PC-3 (cell line): ENCODE data around the gene ZYX. TPM values are rescaled to one million over a fixed set of nuclear protein-coding genes. Genes with fewer than 3 reads are reported as not detected.

Experiments used
- ATAC-seq: fragments of 200-7000 bp; cut with Tn5 transposase; 2 replicates; pipeline ENCODE4 v1.9.1; 2020; ENCODE audit warnings: mild to moderate bottlenecking, moderate library complexity
- BruUV-seq: library from RNA; stranded (reverse); fragments of 400-500 nt; replicated peaks from 2 replicates; lab custom pipeline; 2021; lab: Mats Ljungman, UMichigan
- CTCF ChIA-PET: fragments of 300-600 bp; sonication (Branson Sonifier 250); formaldehyde crosslinking; loops from one replicate; lab custom pipeline; 2022; ENCODE audit warnings: antibody characterized with exemption; lab: Charles Lee
- POLR2A ChIA-PET: fragments of 300-600 bp; sonication (Branson Sonifier 250); formaldehyde crosslinking; loops from one replicate; lab custom pipeline; 2022; ENCODE audit warnings: antibody characterized with exemption; ENCODE audit not compliant: unreplicated experiment; lab: Charles Lee
- DNase-seq: peaks from one replicate; pipeline ENCODE4 v3.0.0-alpha.2; 2015
- H2AFZ ChIP-seq: fragments of 300-600 bp; sonication (generic); 2 replicates; pipeline ENCODE4 v1.6.0; 2016; ENCODE audit warnings: antibody characterized with exemption, low read length
- H3F3A ChIP-seq: fragments of 300-600 bp; sonication (generic); one replicate; pipeline ENCODE4 v1.6.0; 2017; ENCODE audit warnings: antibody characterized with exemption, low read length, control low read depth, mild to moderate bottlenecking; ENCODE audit not compliant: unreplicated experiment
- H3K27ac ChIP-seq: fragments of 300-600 bp; sonication (generic); 2 replicates; pipeline ENCODE4 v1.5.1; 2016; ENCODE audit warnings: mild to moderate bottlenecking, low read length
- H3K27me3 ChIP-seq: fragments of 300-600 bp; sonication (generic); 2 replicates; pipeline ENCODE4 v1.6.1; 2016; ENCODE audit warnings: low read length, mixed read lengths
- H3K36me3 ChIP-seq: fragments of 300-600 bp; sonication (generic); 2 replicates; pipeline ENCODE4 v1.6.1; 2016; ENCODE audit warnings: low read depth, mixed run types, low read length, mixed read lengths
- H3K4me1 ChIP-seq: fragments of 300-600 bp; sonication (generic); 2 replicates; pipeline ENCODE4 v1.5.1; 2016; ENCODE audit warnings: low read length; ENCODE audit not compliant: insufficient read depth
- H3K4me2 ChIP-seq: fragments of 300-600 bp; sonication (generic); 2 replicates; pipeline ENCODE4 v1.6.0; 2016; ENCODE audit warnings: low read length
- H3K4me3 ChIP-seq: fragments of 300-600 bp; sonication (generic); 2 replicates; pipeline ENCODE4 v1.5.1; 2016; ENCODE audit warnings: mild to moderate bottlenecking, low read length, mixed read lengths
- H3K79me2 ChIP-seq: fragments of 300-600 bp; sonication (generic); 2 replicates; pipeline ENCODE4 v1.6.1; 2017; ENCODE audit warnings: low read length, mixed read lengths
- H3K9ac ChIP-seq: fragments of 300-600 bp; sonication (generic); 2 replicates; pipeline ENCODE4 v1.6.0; 2016; ENCODE audit warnings: mild to moderate bottlenecking, low read length
- H3K9me2 ChIP-seq: fragments of 300-600 bp; sonication (generic); replicated peaks from 2 replicates; pipeline ENCODE4 v1.6.1; 2016; ENCODE audit warnings: mixed run types, low read length, mixed read lengths
- H3K9me3 ChIP-seq: fragments of 300-600 bp; sonication (generic); 2 replicates; pipeline ENCODE4 v1.6.1; 2016; ENCODE audit warnings: low read length, mixed read lengths
- H4K20me1 ChIP-seq: fragments of 300-600 bp; sonication (generic); 2 replicates; pipeline ENCODE4 v1.6.1; 2016; ENCODE audit warnings: low read length, mixed read lengths
- CTCF ChIP-seq: fragments of 300-600 bp; sonication (generic); conservative IDR thresholded peaks from 2 replicates; pipeline ENCODE4 v1.5.1; 2017; ENCODE audit warnings: antibody characterized with exemption, low read depth, mild to moderate bottlenecking, low read length
- EZH2 ChIP-seq: fragments of 300-600 bp; sonication (generic); IDR thresholded peaks from one replicate; pipeline ENCODE4 v1.6.1; 2017; ENCODE audit warnings: antibody characterized with exemption, mild to moderate bottlenecking, low read length; ENCODE audit not compliant: unreplicated experiment
- EZH2phosphoT487 ChIP-seq: fragments of 300-600 bp; sonication (generic); IDR thresholded peaks from 2 replicates; pipeline ENCODE4 v1.6.1; 2018; ENCODE audit warnings: mild to moderate bottlenecking, antibody characterized with exemption, low read length, borderline replicate concordance
- intact Hi-C: fragments of 100-400 bp; cut with micrococcal nuclease; formaldehyde crosslinking; loops from 2 replicates; pipeline ENCODE4 v1.9.0; 2023
- total RNA-seq: library from RNA; depleted of rRNA; stranded (reverse); fragments of >200 nt; gene quantifications from 2 replicates; pipeline ENCODE4 v1.2.3, GENCODE V29; 2014

Gene ZYX
- total RNA-seq, 1 experiment from 2014 or later: 108 TPM

DNA sequence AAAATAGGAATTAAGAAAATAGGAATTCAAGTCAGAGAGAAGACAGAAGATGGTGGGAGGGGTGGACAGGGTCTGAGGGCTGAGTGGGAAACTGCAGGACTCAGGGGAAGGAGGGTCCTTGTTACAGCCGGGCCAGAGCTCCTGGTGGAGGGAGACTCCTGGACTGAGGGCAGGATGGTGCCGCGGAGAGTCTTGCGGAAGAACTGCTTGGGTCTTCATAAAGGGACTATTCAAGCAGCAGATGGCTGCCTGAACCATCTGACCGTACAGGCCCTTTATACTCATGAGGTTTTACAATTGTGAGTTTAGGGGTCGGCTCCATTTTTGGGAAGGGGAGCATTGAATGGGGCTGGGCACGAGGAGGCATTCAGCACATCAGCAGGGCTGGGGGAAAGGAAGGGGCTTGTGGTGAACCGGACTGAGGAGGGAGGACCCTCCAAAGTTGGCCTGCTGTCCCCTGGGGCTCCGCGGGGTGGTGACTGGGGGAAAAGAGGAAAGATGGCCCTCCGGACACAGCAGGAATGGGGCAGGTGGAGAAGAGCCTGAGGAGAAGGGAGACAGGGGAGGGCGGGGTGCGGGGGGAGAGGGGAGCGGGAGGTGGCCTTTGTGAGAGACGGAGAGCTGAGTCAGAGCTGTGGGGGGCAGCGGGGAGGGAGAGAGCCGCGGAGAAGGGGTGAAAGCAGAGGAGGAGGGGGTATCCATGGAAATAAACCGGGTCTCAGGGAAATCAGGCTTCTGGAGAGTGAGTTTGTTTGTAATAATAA lies 20.2 kb upstream of the ZYX start:
- Histone ChIP-seq H3K27me3 (peaks cover 9% of the 10 kb centered on the region), H2AFZ (peak overlapping the region; percentile 82; the same call in 1 of the 2 replicates), H3K9me3 (no peaks in the 10 kb centered on the region), H3K36me3 (no peaks in the 10 kb centered on the region), H3K9ac (no peak overlapping the region), H3K9me2 (no peaks in the 10 kb centered on the region), H3F3A (no peaks in the 10 kb centered on the region), H3K79me2 (no peaks in the 10 kb centered on the region), H3K4me3 (peak overlapping the region; percentile 82), H3K4me1 (no peaks in the 10 kb centered on the region; the same call in 1 of the 2 replicates), H4K20me1 (no peaks in the 10 kb centered on the region), H3K4me2 (peak overlapping the region; percentile 95), H3K27ac (no peak overlapping the region)
- BruUV-seq: TSS peak; percentile 8
- POLR2A ChIA-PET: no interaction called here
- peak; percentile 18 for ATAC-seq
- TF ChIP-seq EZH2phosphoT487 (no peak), CTCF (no peak), EZH2 (no peak)
- DNase-seq: no peak
- intact Hi-C loops: loop anchor here (1.0 kb wide), 1 partner anchor 24 kb away; no protein-coding TSS in a partner anchor
- CTCF ChIA-PET: no interaction called here

- H3K27me3 ChIP-seq: peaks cover 9% of the 10 kb centered on the region
- H2AFZ ChIP-seq: peak overlapping the region; percentile 82
- no peaks in the 10 kb centered on the region for H3K9me3 ChIP-seq
- TF ChIP-seq EZH2phosphoT487 (no peak), EZH2 (no peak), CTCF (no peak)
- H3K4me2 ChIP-seq: peak overlapping the region; percentile 95
- BruUV-seq: no TSS peak
- ChIA-PET CTCF (no interaction called here), POLR2A (no interaction called here)
- intact Hi-C loops: loop anchor here (1.0 kb wide), 1 partner anchor 24 kb away; no protein-coding TSS in a partner anchor
- H3F3A ChIP-seq: no peaks in the 10 kb centered on the region
- no peak for DNase-seq
- ATAC-seq: peak; percentile 50
- H4K20me1 ChIP-seq: no peaks in the 10 kb centered on the region
- peak overlapping the region; percentile 82 for H3K4me3 ChIP-seq
- no peaks in the 10 kb centered on the region for H3K79me2 ChIP-seq
- no peak overlapping the region for H3K9ac ChIP-seq
- no peaks in the 10 kb centered on the region for H3K36me3 ChIP-seq
- H3K27ac ChIP-seq: no peak overlapping the region
- no peaks in the 10 kb centered on the region; the same call in 1 of the 2 replicates for H3K4me1 ChIP-seq
- no peaks in the 10 kb centered on the region for H3K9me2 ChIP-seq
Observed at GRCh38 chr7:143361552-143362130, 19.5 kb upstream of the ZYX start.
